IMR-90 (cell line): ENCODE results near the gene MSI2. TPM values are rescaled to one million over a fixed set of nuclear protein-coding genes. Genes with fewer than 3 reads are reported as not detected.
A peak's percentile ranks its signal among the peaks of the same experiment; 100 is the strongest.

Source experiments
- ATAC-seq: fragments of 200-7000 bp; cut with Tn5 transposase; 2 replicates; pipeline ENCODE4 v1.9.1; 2020; ENCODE audit warnings: low read depth, mild to moderate bottlenecking, moderate library complexity
- BruUV-seq: library from RNA; stranded (reverse); fragments of 400-500 nt; replicated peaks from 2 replicates; lab custom pipeline; 2021; lab: Mats Ljungman, UMichigan
- CTCF ChIA-PET: fragments of 300-600 bp; formaldehyde crosslinking; extraction: SDS; loops from one replicate; lab custom pipeline; 2021; ENCODE audit warnings: antibody characterized with exemption; lab: Yijun Ruan, JAX
- POLR2A ChIA-PET: fragments of 300-600 bp; sonication (Branson Sonifier 250); formaldehyde crosslinking; loops from one replicate; lab custom pipeline; 2022; ENCODE audit warnings: antibody characterized with exemption; ENCODE audit not compliant: unreplicated experiment; lab: Charles Lee
- DNase-seq: peaks from one replicate; pipeline ENCODE4 v3.0.0; 2013
- H2AFZ ChIP-seq: replicated peaks from 2 replicates; pipeline ENCODE3; 2013; ENCODE audit warnings: low read length, mild to moderate bottlenecking; ENCODE audit not compliant: poor library complexity
- H2AK5ac ChIP-seq: 2 replicates; pipeline ENCODE4 v1.6.1; 2013; ENCODE audit warnings: low read depth, low read length, inconsistent platforms
- H2AK9ac ChIP-seq: replicated peaks from 2 replicates; pipeline ENCODE3; 2013; ENCODE audit warnings: mild to moderate bottlenecking, low read depth, low read length, moderate library complexity; ENCODE audit not compliant: poor library complexity
- H2BK120ac ChIP-seq: 2 replicates; pipeline ENCODE4 v1.6.1; 2013; ENCODE audit warnings: low read depth, low read length, inconsistent platforms
- H2BK15ac ChIP-seq: 3 replicates; pipeline ENCODE4 v1.6.1; 2013; ENCODE audit warnings: low read depth, low read length, inconsistent platforms
- H2BK20ac ChIP-seq: 2 replicates; pipeline ENCODE4 v1.6.1; 2013; ENCODE audit warnings: low read depth, mild to moderate bottlenecking, inconsistent platforms, low read length, moderate library complexity
- H2BK5ac ChIP-seq: 2 replicates; pipeline ENCODE4 v1.6.1; 2013; ENCODE audit warnings: mild to moderate bottlenecking, low read depth, low read length, inconsistent platforms; ENCODE audit not compliant: poor library complexity, severe bottlenecking
- H3K14ac ChIP-seq: replicated peaks from 2 replicates; pipeline ENCODE4 v1.6.1; 2013; ENCODE audit warnings: low read depth, low read length, inconsistent platforms
- H3K18ac ChIP-seq: 2 replicates; pipeline ENCODE4 v1.6.1; 2013; ENCODE audit warnings: low read depth, low read length, control low read depth
- H3K23ac ChIP-seq: 2 replicates; pipeline ENCODE4 v1.6.1; 2013; ENCODE audit warnings: low read depth, low read length, inconsistent platforms
- H3K27ac ChIP-seq: 2 replicates; pipeline ENCODE4 v1.5.1; 2013; ENCODE audit warnings: mild to moderate bottlenecking, control low read depth, low read length; ENCODE audit not compliant: insufficient read depth
- H3K27me3 ChIP-seq: 2 replicates; pipeline ENCODE4 v1.6.1; 2013; ENCODE audit warnings: low read length; ENCODE audit not compliant: control insufficient read depth, insufficient read depth
- H3K36me3 ChIP-seq: 2 replicates; pipeline ENCODE4 v1.6.1; 2013; ENCODE audit warnings: low read length, mixed read lengths; ENCODE audit not compliant: control insufficient read depth, insufficient read depth
- H3K4ac ChIP-seq: 2 replicates; pipeline ENCODE4 v1.6.1; 2013; ENCODE audit warnings: low read depth, low read length, inconsistent platforms
- H3K4me1 ChIP-seq: 2 replicates; pipeline ENCODE4 v1.6.1; 2013; ENCODE audit warnings: low read length, mixed read lengths; ENCODE audit not compliant: control insufficient read depth, insufficient read depth
- H3K4me2 ChIP-seq: 2 replicates; pipeline ENCODE4 v1.6.1; 2013; ENCODE audit warnings: low read depth, mild to moderate bottlenecking, control low read depth, low read length, moderate library complexity
- H3K4me3 ChIP-seq: 2 replicates; pipeline ENCODE4 v1.5.1; 2013; ENCODE audit warnings: low read depth, mild to moderate bottlenecking, control low read depth, low read length, moderate library complexity; ENCODE audit not compliant: insufficient read depth
- H3K56ac ChIP-seq: 2 replicates; pipeline ENCODE4 v1.6.1; 2013; ENCODE audit warnings: low read length, inconsistent platforms; ENCODE audit not compliant: insufficient read depth; ENCODE audit errors: extremely low read depth
- H3K79me1 ChIP-seq, 2 experiments: 2 replicates each; pipeline ENCODE4 v1.6.1; 2013; ENCODE audit warnings: low read length in 2 of 2, inconsistent platforms in 1 of 2, low read depth in 1 of 2
- H3K9ac ChIP-seq: 2 replicates; pipeline ENCODE4 v1.6.1; 2013; ENCODE audit warnings: low read depth, low read length, control low read depth
- H3K9me1 ChIP-seq: 2 replicates; pipeline ENCODE4 v1.6.1; 2013; ENCODE audit warnings: low read length, inconsistent platforms; ENCODE audit not compliant: insufficient read depth
- H3K9me3 ChIP-seq: 2 replicates; pipeline ENCODE4 v1.6.1; 2013; ENCODE audit warnings: low read length; ENCODE audit not compliant: control insufficient read depth, insufficient read depth
- H4K20me1 ChIP-seq: 2 replicates; pipeline ENCODE4 v1.6.1; 2013; ENCODE audit warnings: low read length, inconsistent platforms; ENCODE audit not compliant: insufficient read depth
- H4K5ac ChIP-seq: 2 replicates; pipeline ENCODE4 v1.6.1; 2013; ENCODE audit warnings: mild to moderate bottlenecking, low read depth, low read length, control low read depth
- H4K8ac ChIP-seq, 2 experiments: 2 replicates each; pipeline ENCODE4 v1.6.1; 2013; ENCODE audit warnings: low read depth in 2 of 2, low read length in 2 of 2, control low read depth in 1 of 2, inconsistent platforms in 1 of 2
- H4K91ac ChIP-seq: 2 replicates; pipeline ENCODE4 v1.6.1; 2013; ENCODE audit warnings: low read depth, low read length, inconsistent platforms; ENCODE audit not compliant: insufficient read depth
- MAFK ChIP-seq: IDR thresholded peaks from 2 replicates; pipeline ENCODE4 v1.6.1; 2012; ENCODE audit warnings: low read depth, low read length, improper control_type of control experiment
- NFE2L2 ChIP-seq: fragments of 150-350 bp; IDR thresholded peaks from 2 replicates; pipeline ENCODE4 v1.6.1; 2016; ENCODE audit warnings: low read depth, mild to moderate bottlenecking, low read length
- RCOR1 ChIP-seq: IDR thresholded peaks from 2 replicates; pipeline ENCODE4 v1.6.1; 2012; ENCODE audit warnings: mild to moderate bottlenecking, low read length, improper control_type of control experiment; ENCODE audit not compliant: insufficient replicate concordance
- WGBS, 2 experiments: methylation state at CpG; one replicate each; pipeline versions ENCODE4 v1.1.5 to v1.1.7; 2013; ENCODE audit warnings: missing lambda C conversion rate in 2 of 2; ENCODE audit not compliant: insufficient read length in 1 of 2; ENCODE audit errors: extremely low coverage in 2 of 2; 5-methylcytosine and 5-hydroxymethylcytosine counted together
- dilution Hi-C: fragments of 300-500 bp; cut with HindIII; formaldehyde crosslinking; loops from one replicate; pipeline ENCODE4 v1.14.3; 2018; ENCODE audit warnings: low sequenced_read_pairs; ENCODE audit not compliant: unreplicated experiment
- in situ Hi-C: fragments of 300-500 bp; cut with MboI; formaldehyde crosslinking; loops from 3 replicates; pipeline ENCODE4 v1.14.3; 2019; ENCODE audit warnings: low sequenced_read_pairs, inconsistent platforms, mixed read lengths
- intact Hi-C: fragments of 100-400 bp; cut with micrococcal nuclease; formaldehyde crosslinking; loops from 2 replicates; pipeline ENCODE4 v1.10.0; 2022
- polyA plus RNA-seq, 3 experiments: library from polyadenylated mRNA; depleted of rRNA; stranded (reverse); fragments of >200 nt; gene quantifications; 2 replicates each; pipeline ENCODE4 v1.2.3, GENCODE V29; 2012; ENCODE audit warnings: low replicate concordance in 1 of 3
- total RNA-seq: library from RNA; depleted of rRNA; stranded (reverse); fragments of >200 nt; gene quantifications from 2 replicates; pipeline ENCODE4 v1.2.3, GENCODE V29; 2012
- TF ChIP-seq, protein P1 (sequence below): fragments of 150-350 bp; IDR thresholded peaks from 2 replicates; pipeline ENCODE4 v1.6.1; 2017; ENCODE audit warnings: mild to moderate bottlenecking, antibody characterized with exemption, low read length, low read depth
- TF ChIP-seq, protein P2 (sequence below): conservative IDR thresholded peaks from 2 replicates; pipeline ENCODE4 v1.5.1; 2012; ENCODE audit warnings: mild to moderate bottlenecking, low read depth, low read length, improper control_type of control experiment

Gene MSI2
- total and polyA plus RNA-seq, 2 of the 4 experiments (the other 2 are of a cell fraction): 13.0 to 16.0 TPM

DNA sequence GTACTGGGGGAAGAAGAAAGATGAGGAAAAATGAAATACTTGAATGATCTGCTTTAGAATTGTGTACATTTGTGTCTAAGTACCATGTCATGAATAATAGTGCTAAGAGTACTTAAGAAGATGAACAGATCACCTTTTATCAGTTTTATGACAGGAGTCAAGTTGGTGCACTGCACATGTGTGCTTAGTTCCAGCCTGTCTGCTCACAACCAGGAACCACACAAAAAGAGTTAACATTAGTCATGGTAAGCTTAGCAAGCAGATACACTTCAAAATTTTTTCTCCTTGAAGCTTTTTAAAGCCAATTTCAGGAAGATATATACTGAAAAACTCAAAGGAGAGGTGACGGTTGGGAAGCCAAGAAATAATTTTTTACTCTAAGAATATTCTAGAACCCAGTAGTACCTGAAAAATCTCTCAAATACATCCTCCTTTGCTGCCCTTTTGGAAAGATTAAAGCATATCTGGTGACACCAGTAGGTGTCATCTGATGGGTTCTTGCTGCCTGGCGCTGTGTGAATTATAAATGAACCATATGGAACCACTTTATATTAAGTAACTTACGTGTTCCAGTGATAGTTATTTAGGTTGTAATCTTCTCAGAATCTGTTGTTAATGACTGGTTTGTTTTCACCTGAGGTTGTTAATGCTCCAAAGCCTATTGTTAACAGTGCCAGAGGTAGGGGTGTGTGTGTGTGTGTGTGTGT lies 93.4 kb downstream of the MSI2 start:
- H3K27ac ChIP-seq: no peak overlapping the region
- POLR2A ChIA-PET: no interaction called here

More for the DNA sequence above, 93.4 kb downstream of the MSI2 start:
- H3K36me3 ChIP-seq: peaks cover 7% of the 10 kb centered on the region
- no peak overlapping the region for H3K4me2 ChIP-seq
- H3K27me3 ChIP-seq: no peaks in the 10 kb centered on the region
- no peaks in the 10 kb centered on the region; a peak in 1 of 4 replicates for H3K79me1 ChIP-seq
- no peak overlapping the region for H2BK15ac ChIP-seq
- no peak overlapping the region for H3K23ac ChIP-seq
- in situ Hi-C loops: no loop called here
- no peak overlapping the region for H2BK5ac ChIP-seq
- no peak overlapping the region for H4K8ac ChIP-seq
- CTCF ChIA-PET: no interaction called here
- no peak overlapping the region for H3K4me3 ChIP-seq
- no peak overlapping the region for H2AFZ ChIP-seq
- no TSS peak for BruUV-seq
- peaks cover 4% of the 10 kb centered on the region for H3K4me1 ChIP-seq
- H3K14ac ChIP-seq: no peak overlapping the region
- H2AK5ac ChIP-seq: no peak overlapping the region
- TF ChIP-seq NFE2L2 (no peak), MAFK (no peak), RCOR1 (no peak)
- TF ChIP-seq, protein P1, sequence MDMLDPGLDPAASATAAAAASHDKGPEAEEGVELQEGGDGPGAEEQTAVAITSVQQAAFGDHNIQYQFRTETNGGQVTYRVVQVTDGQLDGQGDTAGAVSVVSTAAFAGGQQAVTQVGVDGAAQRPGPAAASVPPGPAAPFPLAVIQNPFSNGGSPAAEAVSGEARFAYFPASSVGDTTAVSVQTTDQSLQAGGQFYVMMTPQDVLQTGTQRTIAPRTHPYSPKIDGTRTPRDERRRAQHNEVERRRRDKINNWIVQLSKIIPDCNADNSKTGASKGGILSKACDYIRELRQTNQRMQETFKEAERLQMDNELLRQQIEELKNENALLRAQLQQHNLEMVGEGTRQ: no peak
- TF ChIP-seq, protein P2, sequence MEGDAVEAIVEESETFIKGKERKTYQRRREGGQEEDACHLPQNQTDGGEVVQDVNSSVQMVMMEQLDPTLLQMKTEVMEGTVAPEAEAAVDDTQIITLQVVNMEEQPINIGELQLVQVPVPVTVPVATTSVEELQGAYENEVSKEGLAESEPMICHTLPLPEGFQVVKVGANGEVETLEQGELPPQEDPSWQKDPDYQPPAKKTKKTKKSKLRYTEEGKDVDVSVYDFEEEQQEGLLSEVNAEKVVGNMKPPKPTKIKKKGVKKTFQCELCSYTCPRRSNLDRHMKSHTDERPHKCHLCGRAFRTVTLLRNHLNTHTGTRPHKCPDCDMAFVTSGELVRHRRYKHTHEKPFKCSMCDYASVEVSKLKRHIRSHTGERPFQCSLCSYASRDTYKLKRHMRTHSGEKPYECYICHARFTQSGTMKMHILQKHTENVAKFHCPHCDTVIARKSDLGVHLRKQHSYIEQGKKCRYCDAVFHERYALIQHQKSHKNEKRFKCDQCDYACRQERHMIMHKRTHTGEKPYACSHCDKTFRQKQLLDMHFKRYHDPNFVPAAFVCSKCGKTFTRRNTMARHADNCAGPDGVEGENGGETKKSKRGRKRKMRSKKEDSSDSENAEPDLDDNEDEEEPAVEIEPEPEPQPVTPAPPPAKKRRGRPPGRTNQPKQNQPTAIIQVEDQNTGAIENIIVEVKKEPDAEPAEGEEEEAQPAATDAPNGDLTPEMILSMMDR: no peak
- no peak overlapping the region for H4K91ac ChIP-seq
- DNase-seq: peak; percentile 27
- dilution Hi-C loops: no loop called here
- H2BK20ac ChIP-seq: no peak overlapping the region
- H4K20me1 ChIP-seq: no peaks in the 10 kb centered on the region; the same call in 1 of the 2 replicates
- H2BK120ac ChIP-seq: no peak overlapping the region
- H3K18ac ChIP-seq: no peak overlapping the region
- H3K56ac ChIP-seq: no peak overlapping the region
- no peak overlapping the region for H3K9ac ChIP-seq
- H3K9me3 ChIP-seq: no peaks in the 10 kb centered on the region
- peak; percentile 35 for ATAC-seq
- no CpG with 5 or more reads among the region's 3 CpGs for WGBS, 2 experiments
- H4K5ac ChIP-seq: no peak overlapping the region
- H3K4ac ChIP-seq: no peak overlapping the region
- peaks cover 6% of the 10 kb centered on the region; the same call in 1 of the 2 replicates for H3K9me1 ChIP-seq
- no peak overlapping the region for H2AK9ac ChIP-seq
- intact Hi-C loops: no loop called here
